ENCODE results near the gene CHST15. TPM values are rescaled to one million over a fixed set of nuclear protein-coding genes. Genes with fewer than 3 reads are reported as not detected.

CHST15 gene
- total RNA-seq, 2 donors from 2014 or later = 7.5 to 14.9 TPM

DNA sequence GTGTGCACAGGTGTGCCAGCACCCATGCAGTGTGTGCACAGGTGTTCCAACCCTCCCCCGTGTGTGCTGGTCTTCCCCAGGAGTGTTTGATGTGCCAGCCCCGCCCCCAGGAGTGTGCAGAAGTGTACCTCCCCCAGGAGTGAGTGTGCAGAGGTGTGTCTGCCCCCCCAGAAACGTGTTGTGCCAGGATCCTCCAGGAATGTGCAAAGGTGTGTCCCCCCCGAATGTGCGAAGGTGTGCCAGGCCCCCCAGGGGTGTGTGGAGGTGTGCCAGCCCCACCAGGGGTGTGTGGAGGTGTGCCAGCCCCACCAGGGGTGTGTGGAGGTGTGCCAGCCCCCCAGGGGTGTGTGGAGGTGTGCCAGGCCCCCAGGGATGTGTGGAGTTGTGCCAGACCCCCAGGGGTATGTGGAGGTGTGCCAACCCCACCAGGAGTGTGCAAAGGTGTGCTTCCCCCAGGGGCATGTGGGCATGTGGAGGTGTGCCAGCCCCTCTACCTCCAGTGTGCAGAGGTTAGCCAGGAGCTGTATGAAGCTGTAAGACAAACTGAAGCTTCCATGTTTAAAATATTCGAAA is 33.2 kb downstream of the CHST15 start:
- H3K4me1 Mint-ChIP-seq = peaks cover 6% of the 10 kb centered on the region
- H3K4me3 Mint-ChIP-seq = no peak overlapping the region
- Histone ChIP-seq H3K9me3 (ENCODE audit: control insufficient read depth, low read length) (no peaks in the 10 kb centered on the region), H3K27me3 (ENCODE audit: control insufficient read depth, insufficient read depth, low read length, poor library complexity, severe bottlenecking) (no peaks in the 10 kb centered on the region), H3K9ac (ENCODE audit: extremely low read depth, low read length, poor library complexity, severe bottlenecking) (no peak overlapping the region), H3K27ac (ENCODE audit: low read depth, low read length) (no peak overlapping the region), H3K4me1 (ENCODE audit: control insufficient read depth, insufficient read depth, low read length) (no peaks in the 10 kb centered on the region), H3K36me3 (ENCODE audit: control insufficient read depth, insufficient read depth, low read length) (no peaks in the 10 kb centered on the region), H3K4me3 (ENCODE audit: low read length) (no peak overlapping the region)
- WGBS, 2 experiments (ENCODE audit: insufficient coverage in 1 of 2, insufficient read length in 1 of 2) = 93 to 100% methylated on average over 2 to 6 of the region's 6 CpGs
- H3K27ac Mint-ChIP-seq = no peak overlapping the region
- no peak for DNase-seq
- no peaks in the 10 kb centered on the region for H3K9me3 Mint-ChIP-seq
- TF ChIP-seq, protein P1, sequence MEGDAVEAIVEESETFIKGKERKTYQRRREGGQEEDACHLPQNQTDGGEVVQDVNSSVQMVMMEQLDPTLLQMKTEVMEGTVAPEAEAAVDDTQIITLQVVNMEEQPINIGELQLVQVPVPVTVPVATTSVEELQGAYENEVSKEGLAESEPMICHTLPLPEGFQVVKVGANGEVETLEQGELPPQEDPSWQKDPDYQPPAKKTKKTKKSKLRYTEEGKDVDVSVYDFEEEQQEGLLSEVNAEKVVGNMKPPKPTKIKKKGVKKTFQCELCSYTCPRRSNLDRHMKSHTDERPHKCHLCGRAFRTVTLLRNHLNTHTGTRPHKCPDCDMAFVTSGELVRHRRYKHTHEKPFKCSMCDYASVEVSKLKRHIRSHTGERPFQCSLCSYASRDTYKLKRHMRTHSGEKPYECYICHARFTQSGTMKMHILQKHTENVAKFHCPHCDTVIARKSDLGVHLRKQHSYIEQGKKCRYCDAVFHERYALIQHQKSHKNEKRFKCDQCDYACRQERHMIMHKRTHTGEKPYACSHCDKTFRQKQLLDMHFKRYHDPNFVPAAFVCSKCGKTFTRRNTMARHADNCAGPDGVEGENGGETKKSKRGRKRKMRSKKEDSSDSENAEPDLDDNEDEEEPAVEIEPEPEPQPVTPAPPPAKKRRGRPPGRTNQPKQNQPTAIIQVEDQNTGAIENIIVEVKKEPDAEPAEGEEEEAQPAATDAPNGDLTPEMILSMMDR (conservative IDR thresholded peaks at IDR 0.05) = no peak
- no peaks in the 10 kb centered on the region for H3K36me3 Mint-ChIP-seq (ENCODE audit: low read depth)
- no peaks in the 10 kb centered on the region for H3K27me3 Mint-ChIP-seq (ENCODE audit: insufficient read depth)

GRCh38 chr10:124059551-124059950 is 33.8 kb downstream of the CHST15 start:
- DNase-seq = no peak
- Histone ChIP-seq H3K27me3 (ENCODE audit: control insufficient read depth, insufficient read depth, low read length, poor library complexity, severe bottlenecking) (no peaks in the 10 kb centered on the region), H3K4me1 (ENCODE audit: control insufficient read depth, insufficient read depth, low read length) (no peaks in the 10 kb centered on the region), H3K4me3 (ENCODE audit: low read length) (no peak overlapping the region), H3K27ac (ENCODE audit: low read depth, low read length) (no peak overlapping the region), H3K36me3 (ENCODE audit: control insufficient read depth, insufficient read depth, low read length) (no peaks in the 10 kb centered on the region), H3K9me3 (ENCODE audit: control insufficient read depth, low read length) (no peaks in the 10 kb centered on the region), H3K9ac (ENCODE audit: extremely low read depth, low read length, poor library complexity, severe bottlenecking) (no peak overlapping the region)
- no peaks in the 10 kb centered on the region for H3K9me3 Mint-ChIP-seq
- H3K4me1 Mint-ChIP-seq = peaks cover 6% of the 10 kb centered on the region
- TF ChIP-seq, protein P1 (conservative IDR thresholded peaks at IDR 0.05) = no peak
- no peak overlapping the region for H3K27ac Mint-ChIP-seq
- no peaks in the 10 kb centered on the region for H3K27me3 Mint-ChIP-seq (ENCODE audit: insufficient read depth)
- no peaks in the 10 kb centered on the region for H3K36me3 Mint-ChIP-seq (ENCODE audit: low read depth)
- 95 to 96% methylated on average over 12 of the region's 12 CpGs for WGBS, 2 experiments (ENCODE audit: insufficient coverage in 1 of 2, insufficient read length in 1 of 2)
- no peak overlapping the region for H3K4me3 Mint-ChIP-seq

DNA sequence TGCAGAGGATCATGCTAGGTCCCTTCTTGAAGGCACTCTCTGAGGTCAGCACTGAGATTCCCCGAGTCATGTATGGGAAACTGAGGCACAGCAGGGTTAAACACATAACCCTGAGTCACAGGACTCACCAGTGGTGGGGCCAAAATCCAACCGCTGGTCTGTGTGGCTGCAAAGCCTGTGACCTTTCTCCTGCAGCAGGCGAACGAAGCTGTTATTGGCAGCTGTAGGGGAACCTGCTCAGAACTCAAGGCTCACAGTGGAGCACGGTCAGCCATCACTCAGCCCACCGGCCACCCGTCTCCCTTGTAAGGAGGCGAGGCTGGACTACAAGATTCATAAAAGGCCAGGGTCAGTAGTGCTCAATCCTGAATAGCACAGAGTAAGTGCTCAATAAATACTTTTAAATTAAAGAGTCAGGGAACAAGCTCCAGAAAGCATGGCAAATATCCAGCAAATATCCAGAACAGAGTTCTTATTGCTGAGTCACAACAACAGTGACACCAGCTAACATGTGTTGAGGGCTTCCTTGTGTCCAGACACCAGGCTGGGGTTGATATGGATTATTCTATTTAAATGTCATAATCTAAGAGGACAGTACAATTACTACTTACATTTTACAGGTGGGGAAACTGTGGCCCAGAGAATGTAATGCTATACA is 34.9 kb downstream of the CHST15 start:
- no peak for DNase-seq
- WGBS, 2 experiments (ENCODE audit: insufficient coverage in 1 of 2, insufficient read length in 1 of 2) = 92% methylated on average over 7 to 8 of the region's 8 CpGs
- H3K9me3 ChIP-seq (ENCODE audit: control insufficient read depth, low read length) = no peaks in the 10 kb centered on the region
- H3K4me3 ChIP-seq (ENCODE audit: low read length) = no peak overlapping the region
- TF ChIP-seq, protein P1 (conservative IDR thresholded peaks at IDR 0.05) = no peak
- no peaks in the 10 kb centered on the region for H3K4me1 ChIP-seq (ENCODE audit: control insufficient read depth, insufficient read depth, low read length)
- H3K36me3 Mint-ChIP-seq (ENCODE audit: low read depth) = no peaks in the 10 kb centered on the region
- H3K36me3 ChIP-seq (ENCODE audit: control insufficient read depth, insufficient read depth, low read length) = no peaks in the 10 kb centered on the region
- H3K27me3 ChIP-seq (ENCODE audit: control insufficient read depth, insufficient read depth, low read length, poor library complexity, severe bottlenecking) = no peaks in the 10 kb centered on the region
- H3K27ac ChIP-seq (ENCODE audit: low read depth, low read length) = no peak overlapping the region
- no peaks in the 10 kb centered on the region for H3K9me3 Mint-ChIP-seq
- peaks cover 6% of the 10 kb centered on the region for H3K4me1 Mint-ChIP-seq
- no peak overlapping the region for H3K9ac ChIP-seq (ENCODE audit: extremely low read depth, low read length, poor library complexity, severe bottlenecking)
- H3K4me3 Mint-ChIP-seq = no peak overlapping the region
- no peak overlapping the region for H3K27ac Mint-ChIP-seq
- no peaks in the 10 kb centered on the region for H3K27me3 Mint-ChIP-seq (ENCODE audit: insufficient read depth)
